HG02885 (cell line): Measurements from ENCODE around the gene SIPA1L2.
"Not testable (repeated sequence)": the region's sequence is repeated elsewhere in the genome, so short reads cannot be mapped to it uniquely, and the experiment has no call there.

Source experiments
- ATAC-seq: cut with Tn5 transposase; IDR thresholded peaks from one replicate; pipeline ENCODE4 v1.9.1; 2021; ENCODE audit warnings: mild to moderate bottlenecking; ENCODE audit not compliant: unreplicated experiment, poor library complexity

The SIPA1L2 gene

DNA sequence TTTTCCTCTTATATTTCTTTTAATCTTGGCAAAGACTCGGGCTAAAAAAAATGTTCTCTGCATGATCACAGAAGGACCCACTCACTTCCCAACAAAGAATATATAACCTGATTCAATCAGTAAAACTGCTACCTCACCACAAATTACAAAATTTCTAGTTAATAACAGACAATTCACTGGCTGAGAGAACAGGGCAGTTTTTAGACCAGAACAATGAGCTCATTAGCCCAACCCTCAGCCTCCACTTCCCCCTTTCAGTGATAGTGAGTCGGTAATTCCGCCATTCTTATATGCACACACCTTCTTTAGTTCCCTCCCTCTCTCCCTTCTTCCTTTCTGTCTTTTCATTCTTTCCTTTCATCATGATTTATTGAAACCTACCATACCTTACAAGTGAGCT lies 8.9 kb downstream of the SIPA1L2 start:
- no peak for ATAC-seq

DNA sequence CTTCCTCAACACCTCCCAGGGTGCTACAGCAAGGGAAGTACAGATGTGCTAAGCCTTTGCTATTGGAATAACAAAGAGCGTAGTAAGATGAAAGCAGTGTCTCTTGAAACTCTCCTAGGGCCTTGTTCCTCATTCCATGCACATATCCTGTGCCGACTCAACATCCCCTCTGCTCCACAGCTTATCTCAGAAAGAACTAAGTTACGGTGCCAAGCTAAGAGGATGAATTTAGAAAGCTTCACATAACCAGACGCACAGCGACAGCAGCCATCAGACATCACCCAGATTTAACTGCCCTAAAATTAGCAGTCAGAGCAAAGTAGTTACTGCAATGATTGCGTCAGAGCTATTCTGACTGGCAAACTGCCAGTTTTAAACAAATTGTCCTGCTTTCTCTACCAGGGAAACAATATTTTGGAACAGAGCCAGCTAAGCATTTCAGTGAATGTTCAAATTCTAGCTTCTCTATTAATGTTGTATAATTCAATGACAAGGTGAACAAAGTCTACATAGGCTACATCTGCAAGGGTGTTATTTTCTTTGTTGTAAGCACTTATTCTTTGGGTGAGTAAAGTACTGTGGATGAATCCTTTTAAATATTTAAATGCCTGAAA lies 9.5 kb downstream of the SIPA1L2 start:
- ATAC-seq: no peak

DNA sequence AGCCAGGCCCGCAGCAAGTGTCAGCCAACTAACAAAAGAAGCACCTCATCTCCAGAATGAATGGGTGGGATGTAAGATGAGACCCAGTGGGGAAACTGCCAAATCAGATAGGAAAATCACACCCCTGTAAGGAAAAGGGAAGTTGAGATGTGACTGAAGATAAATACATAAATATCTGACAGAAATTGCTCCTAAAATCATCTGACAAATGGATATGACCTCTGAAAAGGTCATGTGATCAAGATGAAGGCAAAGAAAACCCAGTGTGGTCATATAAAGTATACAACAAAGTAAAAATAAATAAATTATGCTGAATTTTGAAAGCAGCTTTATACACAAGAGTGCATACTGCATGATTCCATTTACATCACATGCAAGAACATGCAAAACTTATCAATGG lies 12.7 kb downstream of the SIPA1L2 start:
- ATAC-seq: no peak

DNA sequence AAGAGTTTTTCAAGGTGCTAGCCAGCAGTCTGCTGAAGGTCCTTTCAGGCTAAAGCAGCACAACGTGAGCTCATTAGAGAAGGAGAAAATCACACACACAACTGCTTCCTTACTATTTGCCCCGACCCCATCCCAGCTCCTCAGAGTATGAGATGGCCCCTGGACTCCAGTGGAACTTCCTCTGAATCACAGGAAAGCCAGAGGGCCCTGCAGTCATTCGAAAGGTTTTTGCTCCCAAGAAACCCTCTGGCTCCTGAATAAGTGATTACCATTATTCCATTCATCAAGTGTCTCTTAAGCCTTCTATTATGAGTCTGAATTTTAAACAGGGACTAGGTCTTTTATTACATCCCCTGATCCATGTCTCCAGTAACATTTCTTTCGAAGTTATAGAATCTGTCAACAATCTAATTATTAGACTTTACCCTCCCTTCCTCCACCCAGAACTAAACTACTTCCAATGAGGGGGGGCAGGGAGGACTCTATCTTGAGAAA lies 14.6 kb downstream of the SIPA1L2 start:
- ATAC-seq: no peak

DNA sequence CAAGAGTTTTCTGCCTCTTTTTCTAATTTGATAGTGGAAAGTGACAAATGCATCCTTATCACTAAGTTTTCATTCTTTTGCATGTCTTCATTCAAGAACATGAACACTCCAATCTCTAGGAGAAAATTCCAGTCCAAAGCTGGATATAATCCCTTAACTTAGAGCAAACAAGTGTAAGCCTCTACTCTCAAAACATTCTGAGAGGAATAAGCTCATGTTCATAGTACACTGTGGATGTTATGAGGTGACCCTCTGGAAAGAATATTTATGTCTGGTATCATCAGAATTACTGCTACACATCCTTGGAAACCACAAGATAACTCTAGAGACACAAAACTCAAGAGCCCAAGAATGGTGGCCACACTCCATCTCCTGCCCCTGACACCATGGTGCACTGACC lies 15.1 kb downstream of the SIPA1L2 start:
- no peak for ATAC-seq

DNA sequence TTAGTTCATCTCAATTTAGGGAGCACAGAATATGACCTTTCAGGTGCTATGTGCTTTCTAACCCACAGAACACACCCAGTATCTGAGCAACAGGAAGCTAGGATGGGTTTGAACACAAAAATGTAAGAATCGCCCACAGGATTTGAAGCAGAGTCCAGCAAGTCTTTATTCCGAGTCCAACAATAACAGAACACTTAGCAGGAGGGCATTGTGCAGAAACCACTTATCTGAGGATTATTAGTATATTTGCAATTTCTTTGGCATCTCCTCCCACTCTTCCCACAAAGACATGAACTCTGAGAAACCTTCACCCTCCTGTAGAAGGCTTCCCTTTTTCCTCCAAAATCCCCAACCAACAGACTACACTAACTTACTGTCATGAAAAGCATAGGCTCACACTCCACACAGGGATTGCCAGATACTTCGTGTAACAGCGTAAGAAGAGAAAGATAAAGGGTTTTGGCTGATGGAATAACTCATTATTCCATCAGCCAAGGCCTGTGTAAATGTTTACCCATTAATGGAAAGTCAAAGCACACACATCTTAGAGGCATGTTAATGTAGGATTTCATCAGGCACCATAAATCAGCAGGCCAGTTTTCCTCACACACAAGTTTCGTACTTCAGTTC lies 16.1 kb downstream of the SIPA1L2 start:
- no peak for ATAC-seq

DNA sequence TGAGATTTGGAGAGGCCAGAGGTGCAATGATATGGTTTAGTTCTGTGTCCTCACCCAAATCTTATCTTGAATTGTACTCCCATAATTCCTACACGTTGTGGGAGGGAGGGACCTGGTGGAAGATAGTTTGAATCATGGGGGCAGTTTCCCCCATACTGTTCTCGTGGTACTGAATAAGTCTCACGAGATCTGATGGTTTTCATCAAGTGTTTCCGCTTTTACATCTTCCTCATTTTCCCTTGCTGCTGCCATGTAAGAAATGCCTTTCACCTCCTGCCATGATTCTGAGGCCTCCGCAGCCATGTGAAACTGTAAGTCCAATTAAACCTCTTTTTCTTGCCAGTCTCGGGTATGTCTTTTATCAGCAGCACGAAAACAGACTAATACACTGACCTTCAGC lies 17.1 kb downstream of the SIPA1L2 start:
- not testable (repeated sequence) for ATAC-seq

DNA sequence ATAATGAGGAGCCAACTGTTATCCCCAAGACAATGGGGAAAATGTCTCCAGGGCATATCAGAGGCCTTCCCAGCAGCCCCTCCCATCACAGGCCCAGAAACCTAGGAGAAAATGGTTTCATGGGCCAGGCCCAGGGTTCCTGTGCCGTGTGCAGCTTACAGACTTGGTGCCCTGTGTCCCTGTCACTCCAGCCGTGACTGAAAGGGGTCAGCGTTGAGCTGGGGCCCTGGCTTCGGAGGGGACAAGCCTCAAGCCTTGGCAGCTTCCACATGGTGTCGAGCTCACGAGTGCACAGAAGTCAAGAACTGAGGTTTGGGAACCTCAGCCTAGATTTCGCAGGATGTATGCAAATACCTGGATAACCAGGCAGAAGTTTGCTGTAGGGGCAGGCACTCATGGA lies 18.1 kb downstream of the SIPA1L2 start:
- ATAC-seq: no peak

DNA sequence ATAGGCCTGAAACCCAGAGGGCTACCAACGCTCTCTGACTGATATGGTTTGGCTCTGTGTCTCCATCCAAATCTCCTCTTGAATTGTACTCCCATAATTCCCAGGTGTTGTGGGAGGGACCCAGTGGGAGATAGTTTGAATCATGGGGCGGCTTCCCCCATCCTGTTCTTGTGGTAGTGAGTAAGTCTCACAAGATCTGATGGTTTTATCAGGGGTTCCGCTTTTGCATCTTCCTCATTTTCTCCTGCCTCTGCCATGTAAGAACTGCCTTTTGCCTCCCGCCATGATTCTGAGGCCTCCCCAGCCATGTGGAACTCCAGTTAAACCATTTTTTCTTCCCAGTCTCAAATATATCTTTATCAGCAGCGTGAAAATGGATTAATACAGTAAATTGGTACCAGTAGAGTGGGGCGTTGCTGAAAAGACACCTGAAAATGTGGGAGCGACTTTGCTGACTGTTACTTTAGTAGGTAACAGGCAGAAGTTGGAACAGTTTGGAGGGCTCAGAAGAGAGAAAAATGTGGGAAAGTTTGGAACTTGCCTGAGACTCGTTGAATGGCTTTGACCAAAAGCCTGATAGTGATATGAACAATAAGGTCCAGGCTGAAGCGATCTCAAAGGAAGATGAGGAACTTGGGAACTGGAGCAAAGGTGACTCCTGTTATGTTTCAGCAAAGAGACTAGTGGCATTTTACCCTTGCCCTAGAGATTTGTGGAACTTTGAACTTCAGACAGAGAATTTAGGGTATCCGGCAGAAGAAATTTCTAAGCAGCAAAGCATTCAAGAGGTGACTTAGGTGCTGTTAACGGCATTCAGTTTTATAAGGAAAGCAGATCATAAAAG lies 18.8 kb downstream of the SIPA1L2 start:
- not testable (repeated sequence) for ATAC-seq

DNA sequence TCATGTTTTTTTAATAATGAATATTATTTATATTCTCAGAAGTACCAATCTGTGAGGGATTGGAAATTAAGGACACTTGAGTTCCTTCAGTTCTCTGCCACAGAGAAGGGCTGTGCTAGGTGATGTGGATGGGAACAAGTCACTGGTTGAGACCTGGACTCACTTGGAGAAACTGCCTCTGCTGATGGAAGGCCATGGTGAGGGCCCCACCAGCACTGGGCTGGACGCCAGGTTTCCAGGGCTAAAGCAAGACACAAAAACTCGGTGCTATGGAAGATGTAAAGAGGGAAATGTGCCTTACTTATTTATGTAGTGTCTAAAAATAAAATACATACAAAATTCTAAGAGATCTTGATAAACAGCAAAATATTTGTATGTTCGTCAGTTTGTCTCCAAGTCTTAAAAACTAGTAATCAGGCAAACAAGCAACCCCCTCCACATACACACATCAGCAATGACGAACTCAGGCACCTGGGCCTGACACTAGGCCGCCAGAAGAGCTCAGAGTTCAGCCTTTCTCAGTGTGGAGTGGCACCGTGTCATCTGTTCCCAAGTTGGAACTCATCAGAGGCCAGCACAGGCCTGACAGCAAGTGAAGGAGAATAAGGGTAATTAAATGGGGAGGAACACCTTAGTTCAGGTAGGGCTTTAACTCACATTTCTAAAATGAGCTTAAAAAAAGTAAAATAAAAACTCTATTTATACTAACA lies 19.6 kb downstream of the SIPA1L2 start:
- no peak for ATAC-seq

DNA sequence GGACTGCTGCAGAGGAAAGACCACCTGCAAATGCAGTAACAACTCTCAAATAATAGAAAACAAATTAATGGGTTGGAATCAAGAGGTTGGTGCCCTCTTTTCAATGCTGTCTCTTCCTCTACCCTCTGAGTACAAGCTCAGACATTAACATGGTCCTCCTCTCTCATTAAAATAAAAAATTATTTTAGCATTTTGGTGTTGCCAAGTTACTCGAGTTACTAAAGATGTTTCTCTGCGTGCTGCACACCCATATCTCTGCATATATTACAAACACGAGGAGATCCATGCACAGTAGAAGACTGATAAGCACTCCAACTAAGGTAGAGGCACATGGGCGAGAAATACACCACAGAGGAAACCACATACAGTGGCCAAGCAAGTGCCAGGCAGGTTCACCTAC lies 21.5 kb downstream of the SIPA1L2 start:
- ATAC-seq: no peak

DNA sequence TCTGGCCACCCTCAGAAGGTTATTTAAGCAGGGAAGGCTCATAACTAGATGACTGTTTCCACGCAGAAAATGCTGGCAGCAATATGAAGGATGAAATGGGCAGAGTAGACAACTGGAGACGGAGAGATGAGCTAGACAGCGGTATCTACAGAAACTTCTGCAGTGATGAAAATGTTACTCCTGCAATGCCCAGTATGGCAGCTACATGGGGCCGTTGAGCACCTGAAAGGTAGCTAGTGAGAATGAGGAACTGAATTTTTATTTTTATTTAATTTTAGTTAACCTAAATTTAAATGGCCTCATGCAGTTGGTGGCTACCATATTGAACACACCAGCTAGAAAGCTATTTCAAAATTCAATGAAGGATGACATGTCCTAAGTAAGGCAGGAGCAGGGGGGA lies 27.3 kb downstream of the SIPA1L2 start:
- ATAC-seq: no peak

DNA sequence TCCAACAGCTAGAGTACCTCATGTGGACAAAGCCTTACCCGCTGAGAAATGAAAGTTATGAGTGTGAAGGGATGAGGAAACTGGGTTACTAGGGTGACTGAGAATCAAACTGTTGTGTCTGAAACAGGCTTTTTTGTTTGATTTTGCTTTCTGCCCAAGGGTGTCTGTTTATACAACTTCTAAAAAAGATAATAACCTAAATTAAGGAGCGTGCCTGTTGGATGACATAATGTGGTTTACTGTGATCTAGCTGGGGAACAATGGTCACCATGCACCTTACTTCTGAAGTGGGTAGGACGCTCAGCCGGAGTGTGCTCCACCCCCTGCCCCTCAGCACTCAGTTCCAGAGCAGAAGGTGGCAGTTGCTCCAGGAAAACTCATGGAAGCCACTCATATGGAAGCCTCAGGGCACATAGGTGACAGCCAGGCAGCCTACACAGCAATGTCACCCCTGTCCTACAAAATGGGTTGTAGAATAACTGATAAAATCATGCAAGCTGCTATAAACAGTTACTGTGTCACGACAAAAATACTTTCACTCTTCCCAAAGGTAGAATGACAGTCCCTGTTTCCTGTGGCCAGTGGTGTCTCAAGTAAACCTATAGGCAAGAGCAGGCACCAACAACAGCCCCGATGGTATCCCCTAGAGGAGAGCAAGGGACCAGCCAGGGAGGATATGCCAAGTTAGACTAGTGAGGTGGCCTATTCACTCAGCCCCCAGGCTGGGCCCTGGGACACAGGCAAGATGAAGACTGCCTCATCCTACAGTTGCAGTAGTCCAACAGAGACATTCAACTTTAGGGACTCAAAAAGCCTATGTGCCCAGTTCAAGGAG lies 29.3 kb downstream of the SIPA1L2 start:
- ATAC-seq: peak; percentile 25

DNA sequence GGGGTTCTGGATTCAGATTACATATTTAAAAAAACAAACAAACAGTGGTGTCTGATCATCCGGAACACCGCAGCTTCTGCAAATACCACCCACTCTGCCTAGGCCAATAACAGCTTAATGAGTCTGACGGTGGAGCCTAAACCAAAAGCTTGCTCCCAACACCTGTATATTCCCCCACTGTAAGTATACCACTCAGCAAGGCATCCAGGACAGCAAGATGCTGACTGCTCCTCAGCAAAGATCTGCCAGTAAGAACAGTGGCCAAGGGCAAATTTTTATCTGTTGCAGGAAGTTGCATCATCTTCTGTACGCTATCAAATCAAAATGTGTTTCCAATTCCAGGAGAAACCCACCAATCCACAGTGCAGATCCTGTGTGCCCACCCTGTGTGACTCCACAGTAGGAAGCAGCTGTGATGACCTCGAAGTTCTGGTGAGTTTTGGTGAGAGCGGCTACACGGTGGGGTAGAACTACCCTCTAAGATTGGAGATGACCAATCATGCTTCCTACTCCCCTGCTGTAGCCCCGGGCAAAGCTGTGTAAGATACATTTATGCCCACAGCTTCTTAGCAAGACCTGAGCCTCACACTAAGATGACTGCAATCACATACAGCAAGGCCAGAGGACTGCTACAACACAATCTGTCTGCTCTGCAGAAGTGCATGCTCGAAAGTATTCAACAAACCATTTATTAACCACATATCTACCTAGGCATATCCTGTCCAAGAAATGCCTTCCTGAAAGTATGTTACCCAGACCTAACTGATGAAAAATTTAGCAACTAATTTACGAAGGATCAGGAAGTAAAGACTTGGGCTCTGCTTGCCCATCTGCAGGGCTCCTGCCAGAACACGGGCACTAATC lies 30.5 kb downstream of the SIPA1L2 start:
- ATAC-seq: peak; percentile 35

DNA sequence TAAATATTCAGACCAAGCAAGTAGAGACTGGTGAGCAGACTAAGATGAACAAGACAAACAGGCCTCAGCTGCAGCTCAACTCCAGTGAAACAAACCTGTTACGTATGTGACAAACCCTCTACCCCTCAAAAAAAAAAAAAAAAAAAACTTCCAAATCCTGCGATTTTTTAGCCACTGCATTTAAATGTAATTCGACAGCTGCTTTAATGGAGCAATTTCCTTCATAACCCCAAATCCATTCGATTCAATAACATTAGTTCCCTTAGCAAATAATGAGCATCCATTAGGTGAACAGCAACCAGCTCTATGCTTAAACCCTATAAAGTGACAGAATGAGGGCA lies 31.1 kb downstream of the SIPA1L2 start:
- no peak for ATAC-seq

DNA sequence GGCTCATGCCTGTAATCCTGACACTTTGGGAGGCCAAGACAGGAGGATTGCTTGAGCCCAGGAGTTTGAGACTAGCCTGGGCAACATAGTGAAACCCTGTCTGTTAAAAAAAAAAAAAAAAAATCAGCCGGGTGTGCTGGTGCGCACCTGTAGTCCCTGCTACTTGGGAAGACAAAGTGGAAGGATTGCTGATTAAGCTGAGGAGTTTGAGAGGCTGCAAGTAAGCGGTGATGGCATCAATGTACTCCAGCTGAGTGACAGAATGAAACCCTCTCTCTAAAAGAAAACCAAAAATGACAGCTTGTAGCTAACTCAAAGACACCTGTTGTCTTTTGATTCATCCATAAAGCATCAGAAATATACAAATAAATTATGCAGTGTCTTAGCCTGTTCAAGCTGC lies 31.8 kb downstream of the SIPA1L2 start:
- no peak for ATAC-seq

DNA sequence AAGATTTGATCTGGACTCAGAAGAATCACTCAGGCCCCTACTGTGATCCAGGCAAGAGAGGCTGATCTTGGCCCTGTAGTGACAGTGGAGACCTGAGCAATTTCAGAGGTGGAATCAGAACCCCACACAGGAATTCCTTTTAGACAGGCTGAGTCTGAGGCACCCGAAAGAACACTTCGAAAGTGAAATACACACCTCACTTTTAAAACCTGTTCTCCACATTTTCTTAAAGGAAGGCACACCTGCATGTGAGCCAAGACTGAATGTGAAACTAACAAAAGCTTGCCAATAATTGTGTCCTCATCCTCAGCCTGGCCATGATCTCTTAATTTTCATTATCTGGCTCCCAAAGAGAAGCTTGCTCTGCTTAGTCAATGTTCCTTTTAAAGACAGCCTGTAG lies 32.2 kb downstream of the SIPA1L2 start:
- ATAC-seq: peak; percentile 53

DNA sequence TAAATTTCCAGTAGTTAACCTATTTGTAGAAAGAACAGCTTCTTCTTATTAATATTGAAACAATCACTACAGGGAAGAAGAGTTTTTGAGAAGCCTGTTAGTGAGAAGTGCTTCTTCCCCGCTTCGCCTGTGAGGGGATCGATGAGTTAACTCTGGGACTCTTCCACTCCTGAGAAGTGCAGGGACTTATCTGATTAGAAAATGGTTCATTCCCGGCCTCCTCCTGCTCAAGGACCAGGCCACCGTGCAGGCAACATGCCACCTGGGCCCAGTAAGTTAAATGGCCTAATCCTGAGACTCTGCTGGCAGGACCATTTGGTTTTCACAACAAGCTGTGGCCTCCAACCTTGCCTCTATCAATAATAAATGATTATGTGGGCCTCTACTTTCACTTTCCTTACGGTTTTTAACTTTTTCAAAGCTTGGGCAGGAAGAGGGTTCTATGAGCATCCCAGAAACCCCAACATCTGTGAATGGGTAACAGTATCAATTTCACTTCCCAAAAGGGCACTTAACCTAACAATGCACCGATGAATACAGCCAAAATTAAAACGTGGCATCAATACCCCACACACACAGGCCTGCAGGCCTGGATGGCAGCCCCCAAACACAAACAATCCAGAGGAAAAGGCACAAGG lies 33.1 kb downstream of the SIPA1L2 start:
- peak; percentile 41 for ATAC-seq
